Thoracic aorta (tissue), 2 donors: ENCODE data around the gene RASAL2. TPM values are rescaled to one million over a fixed set of nuclear protein-coding genes. Genes with fewer than 3 reads are reported as not detected.
A peak's percentile ranks its signal among the peaks of the same experiment; 100 is the strongest.

Source experiments
- ATAC-seq: fragments of 150-250 bp; one replicate; pipeline ENCODE4 v1.8.0; 2017; ENCODE audit warnings: low read depth; ENCODE audit not compliant: insufficient number of reproducible peaks, low FRiP score
- DNase-seq: peaks from one replicate; pipeline ENCODE4 v3.0.0-alpha.2; 2020; ENCODE audit warnings: low spot score
- H3K27ac ChIP-seq, 2 donors: fragments of 200-600 bp; sonication (generic); 1 replicate in 1 of 2; 2 replicates in 1 of 2; pipeline ENCODE4 v1.5.1; 2016; ENCODE audit warnings: mild to moderate bottlenecking in 2 of 2, moderate library complexity in 2 of 2
- H3K27me3 ChIP-seq: fragments of 200-600 bp; sonication (generic); replicated peaks from 2 replicates; pipeline ENCODE4 v1.6.0; 2016; ENCODE audit warnings: mild to moderate bottlenecking; ENCODE audit not compliant: insufficient read depth
- H3K36me3 ChIP-seq: fragments of 200-600 bp; sonication (generic); one replicate; pipeline ENCODE4 v1.5.1; 2016
- H3K4me1 ChIP-seq, 2 donors: fragments of 200-600 bp; sonication (generic); 1 replicate in 1 of 2; 2 replicates in 1 of 2; pipeline versions ENCODE4 v1.5.1 to v1.6.0; 2016; ENCODE audit warnings: low read depth in 2 of 2, mild to moderate bottlenecking in 1 of 2; ENCODE audit not compliant: control insufficient read depth in 1 of 2
- H3K4me3 ChIP-seq: fragments of 200-600 bp; sonication (generic); 2 replicates; pipeline ENCODE4 v1.5.1; 2016; ENCODE audit warnings: mild to moderate bottlenecking
- H3K9me3 ChIP-seq: fragments of 200-600 bp; sonication (generic); 2 replicates; pipeline ENCODE4 v1.5.1; 2016
- CTCF ChIP-seq: fragments of 200-600 bp; sonication (generic); IDR thresholded peaks from one replicate; pipeline ENCODE4 v1.5.1; 2019; ENCODE audit warnings: antibody characterized with exemption
- total RNA-seq, 2 donors: library from RNA; depleted of rRNA; stranded (reverse); fragments of >200 nt; gene quantifications; one replicate each; pipeline versions ENCODE4 v1.1.0 to v1.2.3, GENCODE V29; 2016

The RASAL2 gene
- total RNA-seq, 2 donors from 2014 or later: 38.0 to 45.1 TPM

- no peak for ATAC-seq
Measured at GRCh38 chr1:178277793-178278530, 184.1 kb downstream of the RASAL2 start.

GRCh38 chr1:178278916-178279686, 185.2 kb downstream of the RASAL2 start:
- DNase-seq (no peak), ATAC-seq (no peak)
- peaks cover 24 to 33% of the 10 kb centered on the region in 2 donors for H3K4me1 ChIP-seq
- TF ChIP-seq CTCF: no peak
- H3K36me3 ChIP-seq: no peaks in the 10 kb centered on the region
- H3K27me3 ChIP-seq: no peaks in the 10 kb centered on the region
- no peak overlapping the region for H3K4me3 ChIP-seq
- H3K27ac ChIP-seq: no peak overlapping the region
- no peaks in the 10 kb centered on the region for H3K9me3 ChIP-seq

More at GRCh38 chr1:178277793-178278530, 184.1 kb downstream of the RASAL2 start:
- no peak overlapping the region for H3K4me3 ChIP-seq
- H3K9me3 ChIP-seq: no peaks in the 10 kb centered on the region
- no peaks in the 10 kb centered on the region for H3K27me3 ChIP-seq
- no peaks in the 10 kb centered on the region for H3K36me3 ChIP-seq
- H3K4me1 ChIP-seq: peaks cover 24 to 33% of the 10 kb centered on the region in 2 donors
- no peak for TF ChIP-seq CTCF
- no peak overlapping the region for H3K27ac ChIP-seq
- no peak for DNase-seq

GRCh38 chr1:178282949-178283367, 189.1 kb downstream of the RASAL2 start:
- Histone ChIP-seq H3K4me3 (no peak overlapping the region), H3K9me3 (no peaks in the 10 kb centered on the region), H3K36me3 (no peaks in the 10 kb centered on the region), H3K27ac (no peak overlapping the region), H3K4me1 (peaks cover 19 to 24% of the 10 kb centered on the region in 2 donors), H3K27me3 (no peaks in the 10 kb centered on the region)
- no peak for ATAC-seq
- DNase-seq: no peak
- peak; percentile 42 for TF ChIP-seq CTCF

- no peak for TF ChIP-seq CTCF
- no peak for ATAC-seq
Measured at GRCh38 chr1:178283409-178283808, 189.5 kb downstream of the RASAL2 start.

GRCh38 chr1:178284058-178284457, 190.2 kb downstream of the RASAL2 start:
- TF ChIP-seq CTCF: no peak
- no peak for ATAC-seq
- Histone ChIP-seq H3K27me3 (no peaks in the 10 kb centered on the region), H3K4me3 (no peak overlapping the region), H3K4me1 (peaks cover 10 to 15% of the 10 kb centered on the region in 2 donors), H3K36me3 (no peaks in the 10 kb centered on the region), H3K27ac (no peak overlapping the region), H3K9me3 (no peaks in the 10 kb centered on the region)
- DNase-seq: no peak

More at GRCh38 chr1:178283409-178283808, 189.5 kb downstream of the RASAL2 start:
- H3K9me3 ChIP-seq: no peaks in the 10 kb centered on the region
- H3K4me1 ChIP-seq: peaks cover 16 to 21% of the 10 kb centered on the region in 2 donors
- H3K27me3 ChIP-seq: no peaks in the 10 kb centered on the region
- no peak overlapping the region for H3K27ac ChIP-seq
- no peaks in the 10 kb centered on the region for H3K36me3 ChIP-seq
- DNase-seq: no peak
- no peak overlapping the region for H3K4me3 ChIP-seq
